B cell (primary cell): ENCODE data around the gene AXIN1. TPM values are rescaled to one million over a fixed set of nuclear protein-coding genes. Genes with fewer than 3 reads are reported as not detected.
"Not testable (repeated sequence)": the region's sequence is repeated elsewhere in the genome, so short reads cannot be mapped to it uniquely, and the experiment has no call there.

ENCODE experiments used
- ATAC-seq: fragments of 200-7000 bp; cut with Tn5 transposase; one replicate; pipeline ENCODE4 v1.10.0; 2021; ENCODE audit warnings: low read depth, mild to moderate bottlenecking, moderate number of reproducible peaks, moderate library complexity
- CTCF ChIA-PET: fragments of 350-600 bp; sonication (Branson Sonifier 250); formaldehyde crosslinking; loops from one replicate; lab custom pipeline; 2021; ENCODE audit warnings: antibody characterized with exemption, inconsistent platforms; lab: Charles Lee
- POLR2A ChIA-PET: fragments of 350-600 bp; sonication (Branson Sonifier 250); formaldehyde crosslinking; loops from one replicate; lab custom pipeline; 2021; ENCODE audit warnings: antibody characterized with exemption; lab: Charles Lee
- DNase-seq: peaks from one replicate; pipeline ENCODE4 v3.0.0; 2013
- H2AFZ ChIP-seq: 2 replicates; pipeline ENCODE4 v1.6.1; 2012; ENCODE audit warnings: mild to moderate bottlenecking, low read depth, low read length; ENCODE audit not compliant: insufficient read depth, poor library complexity, severe bottlenecking
- H3K27ac ChIP-seq, 2 donors: 1 replicate in 1 of 2; 2 replicates in 1 of 2; pipeline ENCODE4 v1.5.1; 2012 to 2013; ENCODE audit warnings: low read length in 2 of 2, mild to moderate bottlenecking in 2 of 2, moderate library complexity in 1 of 2
- H3K27me3 ChIP-seq, 4 experiments: fragments of 200-600 bp in 1 of 4; sonication (generic) in 1 of 4; replicated peaks in 1 of 4; 1 replicate in 2 of 4; 2 replicates in 2 of 4; pipeline versions ENCODE4 v1.6.1 to v1.7.0; 2013 to 2016; ENCODE audit warnings: low read length in 3 of 4, mild to moderate bottlenecking in 2 of 4, mixed read lengths in 1 of 4, moderate library complexity in 1 of 4; ENCODE audit not compliant: insufficient read depth in 4 of 4, control insufficient read depth in 3 of 4; ENCODE audit errors: control extremely low read depth in 1 of 4
- H3K36me3 ChIP-seq, 2 experiments: replicated peaks in 1 of 2; 1 replicate in 1 of 2; 2 replicates in 1 of 2; pipeline versions ENCODE4 v1.6.1 to v1.7.1; 2013; ENCODE audit warnings: low read length in 1 of 2; ENCODE audit not compliant: insufficient read depth in 2 of 2, control insufficient read depth in 1 of 2; ENCODE audit errors: control extremely low read depth in 1 of 2, extremely low read depth in 1 of 2
- H3K4me1 ChIP-seq, 2 donors: fragments of 200-600 bp in 1 of 2; sonication (generic) in 1 of 2; 1 replicate in 1 of 2; 2 replicates in 1 of 2; pipeline versions ENCODE4 v1.5.1 to v1.6.1; 2013 to 2017; ENCODE audit warnings: low read length in 2 of 2; ENCODE audit not compliant: control insufficient read depth in 2 of 2, insufficient read depth in 2 of 2
- H3K4me2 ChIP-seq: replicated peaks from 2 replicates; pipeline ENCODE3; 2012; ENCODE audit warnings: mild to moderate bottlenecking, low read depth, low read length; ENCODE audit not compliant: poor library complexity, severe bottlenecking
- H3K4me3 ChIP-seq, 5 experiments: fragments of 200-600 bp in 1 of 5; sonication (generic) in 1 of 5; 1 replicate in 3 of 5; 2 replicates in 2 of 5; pipeline versions ENCODE4 v1.5.1 to v1.7.0; 2011 to 2016; ENCODE audit warnings: low read length in 4 of 5, mild to moderate bottlenecking in 4 of 5, low read depth in 2 of 5, control low read depth in 1 of 5, moderate library complexity in 1 of 5; ENCODE audit not compliant: insufficient read depth in 1 of 5; ENCODE audit errors: control extremely low read depth in 1 of 5, extremely low read depth in 1 of 5
- H3K79me2 ChIP-seq: fragments of 200-600 bp; sonication (generic); one replicate; pipeline ENCODE4 v1.6.0; 2016; ENCODE audit warnings: low read length; ENCODE audit not compliant: control insufficient read depth, insufficient read depth
- H3K9ac ChIP-seq: fragments of 200-600 bp; sonication (generic); 2 replicates; pipeline ENCODE4 v1.6.1; 2017; ENCODE audit warnings: mild to moderate bottlenecking, low read length, moderate library complexity
- H3K9me3 ChIP-seq, 3 donors: one replicate each; pipeline versions ENCODE4 v1.6.1 to v1.7.1; 2013; ENCODE audit warnings: low read length in 2 of 3; ENCODE audit not compliant: control insufficient read depth in 2 of 3, insufficient read depth in 1 of 3; ENCODE audit errors: control extremely low read depth in 1 of 3
- H4K20me1 ChIP-seq: 2 replicates; pipeline ENCODE4 v1.6.0; 2012; ENCODE audit warnings: mild to moderate bottlenecking, low read length; ENCODE audit not compliant: insufficient read depth, control insufficient read depth, poor library complexity, severe bottlenecking
- H3K27ac Mint-ChIP-seq: one replicate; pipeline ENCODE4 v1.8.0; 2021; ENCODE audit warnings: mixed read lengths
- H3K27me3 Mint-ChIP-seq: one replicate; pipeline ENCODE4 v1.8.0; 2021; ENCODE audit warnings: mixed read lengths
- H3K4me1 Mint-ChIP-seq: one replicate; pipeline ENCODE4 v1.8.0; 2021; ENCODE audit warnings: mixed read lengths
- H3K4me3 Mint-ChIP-seq: one replicate; pipeline ENCODE4 v1.8.0; 2021; ENCODE audit warnings: mixed read lengths
- H3K9me3 Mint-ChIP-seq: one replicate; pipeline ENCODE4 v1.8.0; 2022; ENCODE audit warnings: mixed read lengths; ENCODE audit not compliant: insufficient read depth
- CTCF ChIP-seq: fragments of 200-600 bp; IDR thresholded peaks from one replicate; pipeline ENCODE4 v1.8.0; 2022; ENCODE audit warnings: antibody characterized with exemption, mild to moderate bottlenecking
- EZH2 ChIP-seq: IDR thresholded peaks from 2 replicates; pipeline ENCODE4 v1.6.1; 2012; ENCODE audit warnings: borderline replicate concordance, low read depth, mild to moderate bottlenecking, moderate library complexity, low read length; ENCODE audit not compliant: insufficient read depth, poor library complexity, severe bottlenecking
- WGBS: methylation state at CpG from one replicate; pipeline ENCODE4 v1.1.5; 2013; ENCODE audit warnings: missing lambda C conversion rate; ENCODE audit not compliant: insufficient coverage; 5-methylcytosine and 5-hydroxymethylcytosine counted together
- intact Hi-C: fragments of 100-400 bp; cut with micrococcal nuclease; formaldehyde crosslinking; loops from one replicate; pipeline ENCODE4 v1.10.0; 2022
- polyA plus RNA-seq: library from polyadenylated mRNA; depleted of rRNA; stranded (reverse); fragments of >200 nt; gene quantifications from 2 replicates; pipeline ENCODE4 v1.2.3, GENCODE V29; 2012
- total RNA-seq, 2 donors: library from RNA; stranded (reverse); fragments of 120-200 nt in 1 of 2; gene quantifications; 1 replicate in 1 of 2; 2 replicates in 1 of 2; pipeline versions ENCODE4 v1.2.3 to v1.2.4, GENCODE V29; 2013 to 2022

AXIN1 gene
- total and polyA plus RNA-seq, 2 donors (not counting 1 experiment from before 2014, with no cell fraction given): 39.0 to 40.8 TPM

- H3K27ac ChIP-seq, intact Hi-C loops, H3K4me2 ChIP-seq, H2AFZ ChIP-seq, H3K4me3 ChIP-seq, H3K9me3 ChIP-seq, H3K27me3 Mint-ChIP-seq, H3K27ac Mint-ChIP-seq, H3K9ac ChIP-seq, ATAC-seq, H3K9me3 Mint-ChIP-seq, H3K4me3 Mint-ChIP-seq, H3K27me3 ChIP-seq, DNase-seq, H3K4me1 Mint-ChIP-seq, CTCF ChIA-PET: not testable (repeated sequence)
- H3K79me2 ChIP-seq: peaks cover 32% of the 10 kb centered on the region
- peaks cover 0 to 24% of the 10 kb centered on the region in 2 experiments for H3K36me3 ChIP-seq
- POLR2A ChIA-PET: interaction anchor here (2.8 kb wide), 1 partner anchor 23 kb away, joined by 14 read pairs; the partner anchor contains the start of gene DECR2
- 91% methylated on average over 20 of the region's 36 CpGs for WGBS
- H3K4me1 ChIP-seq: peaks cover 11 to 22% of the 10 kb centered on the region in 2 donors
- peaks cover 18% of the 10 kb centered on the region for H4K20me1 ChIP-seq
These were observed 25.7 kb upstream of the AXIN1 start for GRCh38 chr16:378113-378820.

GRCh38 chr16:377419-377951, 25.0 kb upstream of the AXIN1 start:
- Histone ChIP-seq H4K20me1 (peaks cover 18% of the 10 kb centered on the region), H3K4me1 (peaks cover 5 to 15% of the 10 kb centered on the region in 2 donors), H3K79me2 (peaks cover 32% of the 10 kb centered on the region), H3K36me3 (peaks cover 0 to 28% of the 10 kb centered on the region in 2 experiments), H3K27ac (no peak overlapping the region), H3K9me3 (no peaks in the 10 kb centered on the region), H3K27me3 (no peaks in the 10 kb centered on the region), H3K9ac (no peak overlapping the region), H2AFZ (no peak overlapping the region), H3K4me3 (no peak overlapping the region), H3K4me2 (no peak overlapping the region)
- 93% methylated on average over 42 of the region's 42 CpGs for WGBS
- DNase-seq (no peak), ATAC-seq (no peak)
- ChIA-PET CTCF (no interaction called here), POLR2A (no interaction called here)
- intact Hi-C loops: no loop called here
- no peaks in the 10 kb centered on the region for H3K27me3 Mint-ChIP-seq
- TF ChIP-seq EZH2: no peak
- no peak for TF ChIP-seq CTCF
- H3K27ac Mint-ChIP-seq: no peak overlapping the region
- H3K4me3 Mint-ChIP-seq: no peak overlapping the region
- peaks cover 4% of the 10 kb centered on the region for H3K4me1 Mint-ChIP-seq
- H3K9me3 Mint-ChIP-seq: no peaks in the 10 kb centered on the region
